H9 (cell line): ENCODE measurements around the gene CAV3. TPM values are rescaled to one million over a fixed set of nuclear protein-coding genes. Genes with fewer than 3 reads are reported as not detected.

Source experiments
- DNase-seq: peaks from one replicate; pipeline ENCODE4 v3.0.0-alpha.2; 2017
- H2AFZ ChIP-seq: one replicate; pipeline ENCODE4 v1.6.1; 2013; ENCODE audit warnings: mild to moderate bottlenecking, low read length, control low read depth, moderate library complexity
- H2AK5ac ChIP-seq: 2 replicates; pipeline ENCODE4 v1.6.1; 2013; ENCODE audit warnings: low read length, control low read depth, mixed read lengths; ENCODE audit not compliant: insufficient read length
- H2BK120ac ChIP-seq: one replicate; pipeline ENCODE4 v1.6.1; 2013; ENCODE audit warnings: low read depth, mild to moderate bottlenecking, low read length, control low read depth, inconsistent platforms; ENCODE audit not compliant: poor library complexity, severe bottlenecking
- H2BK12ac ChIP-seq: 2 replicates; pipeline ENCODE4 v1.6.1; 2013; ENCODE audit warnings: low read length, control low read depth, mixed read lengths, low read depth; ENCODE audit not compliant: insufficient read length
- H2BK15ac ChIP-seq: 2 replicates; pipeline ENCODE4 v1.6.1; 2013; ENCODE audit warnings: low read depth, low read length, control low read depth
- H2BK20ac ChIP-seq: one replicate; pipeline ENCODE4 v1.6.1; 2013; ENCODE audit warnings: low read depth, mild to moderate bottlenecking, low read length, control low read depth, inconsistent platforms; ENCODE audit not compliant: poor library complexity, severe bottlenecking
- H2BK5ac ChIP-seq: 2 replicates; pipeline ENCODE4 v1.6.1; 2013; ENCODE audit warnings: low read length, control low read depth, mixed read lengths; ENCODE audit not compliant: insufficient read length
- H3K14ac ChIP-seq: 2 replicates; pipeline ENCODE4 v1.6.1; 2013; ENCODE audit warnings: low read length, control low read depth; ENCODE audit not compliant: insufficient read depth
- H3K18ac ChIP-seq: 2 replicates; pipeline ENCODE4 v1.6.1; 2013; ENCODE audit warnings: low read depth, mild to moderate bottlenecking, mixed read lengths, low read length, control low read depth; ENCODE audit not compliant: insufficient read length
- H3K23ac ChIP-seq: 2 replicates; pipeline ENCODE4 v1.6.1; 2013; ENCODE audit warnings: low read length, control low read depth, mixed read lengths, low read depth; ENCODE audit not compliant: insufficient read length
- H3K23me2 ChIP-seq: 2 replicates; pipeline ENCODE4 v1.6.1; 2013; ENCODE audit warnings: low read depth, mild to moderate bottlenecking, mixed read lengths, low read length, control low read depth; ENCODE audit not compliant: insufficient read length, poor library complexity, severe bottlenecking
- H3K27ac ChIP-seq: 2 replicates; pipeline ENCODE4 v1.5.1; 2013; ENCODE audit warnings: low read length, control low read depth, mixed read lengths, low read depth; ENCODE audit not compliant: insufficient read length
- H3K27me3 ChIP-seq: 2 replicates; pipeline ENCODE4 v1.6.1; 2013; ENCODE audit warnings: low read length, control low read depth, inconsistent platforms; ENCODE audit not compliant: insufficient read depth
- H3K4ac ChIP-seq: 2 replicates; pipeline ENCODE4 v1.6.1; 2013; ENCODE audit warnings: low read depth, mild to moderate bottlenecking, control low read depth, inconsistent platforms, low read length, moderate library complexity
- H3K4me1 ChIP-seq: 2 replicates; pipeline ENCODE4 v1.6.1; 2013; ENCODE audit warnings: low read length, control low read depth, inconsistent platforms; ENCODE audit not compliant: insufficient read depth
- H3K4me2 ChIP-seq: 2 replicates; pipeline ENCODE4 v1.6.1; 2013; ENCODE audit warnings: low read length, control low read depth, mixed read lengths; ENCODE audit not compliant: insufficient read length, insufficient read depth
- H3K56ac ChIP-seq: 2 replicates; pipeline ENCODE4 v1.6.1; 2013; ENCODE audit warnings: low read depth, mild to moderate bottlenecking, mixed read lengths, low read length, control low read depth; ENCODE audit not compliant: insufficient read length
- H3K79me1 ChIP-seq: 2 replicates; pipeline ENCODE4 v1.6.1; 2013; ENCODE audit warnings: low read depth, mild to moderate bottlenecking, moderate library complexity, low read length, control low read depth, inconsistent platforms; ENCODE audit not compliant: insufficient read depth, poor library complexity, severe bottlenecking
- H3K79me2 ChIP-seq: 2 replicates; pipeline ENCODE4 v1.6.1; 2013; ENCODE audit warnings: low read length, control low read depth, inconsistent platforms; ENCODE audit not compliant: insufficient read depth
- H3K9ac ChIP-seq: 2 replicates; pipeline ENCODE4 v1.6.1; 2013; ENCODE audit warnings: low read length, control low read depth, mixed read lengths; ENCODE audit not compliant: insufficient read length; ENCODE audit errors: extremely low read depth
- H3K9me3 ChIP-seq: one replicate; pipeline ENCODE4 v1.6.1; 2013; ENCODE audit warnings: low read depth, low read length, inconsistent platforms; ENCODE audit not compliant: control insufficient read depth
- H3T11ph ChIP-seq: one replicate; pipeline ENCODE4 v1.6.1; 2013; ENCODE audit warnings: mild to moderate bottlenecking, low read length, control low read depth, inconsistent platforms
- H4K20me1 ChIP-seq: one replicate; pipeline ENCODE4 v1.6.1; 2013; ENCODE audit not compliant: control insufficient read depth, insufficient read length, insufficient read depth
- H4K5ac ChIP-seq: 2 replicates; pipeline ENCODE4 v1.6.1; 2013; ENCODE audit warnings: low read depth, mild to moderate bottlenecking, mixed read lengths, low read length, control low read depth; ENCODE audit not compliant: insufficient read length
- H4K8ac ChIP-seq: replicated peaks from 2 replicates; pipeline ENCODE4 v1.6.1; 2013; ENCODE audit warnings: low read length, control low read depth, mixed read lengths, low read depth; ENCODE audit not compliant: insufficient read length
- H4K91ac ChIP-seq: 2 replicates; pipeline ENCODE4 v1.6.1; 2013; ENCODE audit warnings: low read depth, mild to moderate bottlenecking, moderate library complexity, mixed read lengths, low read length, control low read depth; ENCODE audit not compliant: insufficient read length
- H3K27ac Mint-ChIP-seq, 3 experiments: 2 replicates in 2 of 3; 3 replicates in 1 of 3; pipeline ENCODE4 v1.8.0; 2020 to 2021; ENCODE audit warnings: mixed read lengths in 3 of 3, mild to moderate bottlenecking in 1 of 3, moderate library complexity in 1 of 3
- H3K27me3 Mint-ChIP-seq: 2 replicates; pipeline ENCODE4 v1.8.0; 2021; ENCODE audit warnings: low read depth, mild to moderate bottlenecking, moderate library complexity, mixed read lengths
- H3K36me3 Mint-ChIP-seq, 3 experiments: 2 replicates in 2 of 3; 3 replicates in 1 of 3; pipeline ENCODE4 v1.8.0; 2020 to 2021; ENCODE audit warnings: low read depth in 3 of 3, mixed read lengths in 3 of 3; ENCODE audit not compliant: insufficient read depth in 1 of 3
- H3K4me1 Mint-ChIP-seq, 2 experiments: 2 replicates each; pipeline ENCODE4 v1.8.0; 2020; ENCODE audit warnings: mixed read lengths in 2 of 2
- H3K4me3 Mint-ChIP-seq, 2 experiments: 2 replicates in 1 of 2; 3 replicates in 1 of 2; pipeline ENCODE4 v1.8.0; 2020 to 2021; ENCODE audit warnings: mild to moderate bottlenecking in 2 of 2, mixed read lengths in 2 of 2, moderate library complexity in 1 of 2
- H3K9me3 Mint-ChIP-seq, 2 experiments: 2 replicates in 1 of 2; 3 replicates in 1 of 2; pipeline ENCODE4 v1.8.0; 2020; ENCODE audit warnings: mild to moderate bottlenecking in 2 of 2, mixed read lengths in 2 of 2, moderate library complexity in 1 of 2
- CTCF ChIP-seq: fragments of 200-600 bp; sonication (generic); conservative IDR thresholded peaks from 3 replicates; pipeline ENCODE4 v1.8.0; 2021; ENCODE audit warnings: antibody characterized with exemption, mild to moderate bottlenecking
- WGBS: extraction: QIAGEN DNeasy Blood & Tissue Kit; methylation state at CpG from one replicate; pipeline ENCODE4 v1.1.7; 2013; ENCODE audit warnings: missing lambda C conversion rate, low lambda C conversion rate, mixed read lengths; ENCODE audit not compliant: insufficient read length; ENCODE audit errors: extremely low coverage; 5-methylcytosine and 5-hydroxymethylcytosine counted together
- total RNA-seq: library from RNA; stranded (reverse); gene quantifications from 2 replicates; pipeline ENCODE4 v1.2.1, GENCODE V29; 2021

CAV3 gene
- total RNA-seq, 1 experiment from 2014 or later = not detected

- DNase-seq = peak; percentile 87
- no peak overlapping the region for H4K91ac ChIP-seq
- no peak overlapping the region for H3T11ph ChIP-seq
- no peak overlapping the region for H3K9ac ChIP-seq
- no peak overlapping the region for H2BK120ac ChIP-seq
- H2BK12ac ChIP-seq = no peak overlapping the region
- peaks cover 37 to 41% of the 10 kb centered on the region in 2 experiments for H3K4me1 Mint-ChIP-seq
- H3K4me2 ChIP-seq = peak overlapping the region; percentile 60
- no peaks in the 10 kb centered on the region for H3K36me3 Mint-ChIP-seq
- H3K27me3 Mint-ChIP-seq = peaks cover 30% of the 10 kb centered on the region
- H3K23me2 ChIP-seq = peaks cover 3% of the 10 kb centered on the region
- H2BK5ac ChIP-seq = no peak overlapping the region
- no peak overlapping the region for H3K18ac ChIP-seq
- no peak overlapping the region for H4K5ac ChIP-seq
- TF ChIP-seq CTCF = no peak
- no peak overlapping the region for H3K14ac ChIP-seq
- no peak overlapping the region for H3K27ac ChIP-seq
- no peak overlapping the region for H2AFZ ChIP-seq
- peak overlapping the region; percentile 44 to 68 for H3K4me3 Mint-ChIP-seq
- no peaks in the 10 kb centered on the region; a peak in 1 of 5 replicates for H3K9me3 Mint-ChIP-seq
- H3K4me1 ChIP-seq = peaks cover 12% of the 10 kb centered on the region; the same call in 1 of the 2 replicates
- no peaks in the 10 kb centered on the region for H3K79me1 ChIP-seq
- no peaks in the 10 kb centered on the region for H3K79me2 ChIP-seq
- no peak overlapping the region for H2AK5ac ChIP-seq
- H3K4ac ChIP-seq = no peak overlapping the region
- H4K8ac ChIP-seq = no peak overlapping the region
- no peak overlapping the region for H2BK20ac ChIP-seq
- no CpG with 5 or more reads among the region's 13 CpGs for WGBS
- H3K23ac ChIP-seq = no peak overlapping the region
- H4K20me1 ChIP-seq = no peaks in the 10 kb centered on the region
- H2BK15ac ChIP-seq = no peak overlapping the region
- no peaks in the 10 kb centered on the region for H3K27me3 ChIP-seq
- no peaks in the 10 kb centered on the region for H3K9me3 ChIP-seq
- peak overlapping the region; percentile 35 to 73 (median 68); a peak in 6 of 7 replicates for H3K27ac Mint-ChIP-seq
- H3K56ac ChIP-seq = no peak overlapping the region
Observed at GRCh38 chr3:8741581-8742261, 8.1 kb downstream of the CAV3 start.
